Suppressor macrophage treated with lipopolysaccharide for 1 hour (primary cell): ENCODE results near the gene UBTD2.
A peak's percentile ranks its signal among the peaks of the same experiment; 100 is the strongest.
"Not testable (repeated sequence)": the region's sequence is repeated elsewhere in the genome, so short reads cannot be mapped to it uniquely, and the experiment has no call there.

ENCODE experiments used
- DNase-seq, 3 donors: peaks; one replicate each; pipeline ENCODE4 v3.0.0-alpha.2; 2020 to 2022

The UBTD2 gene

GRCh38 chr5:172283020-172283861 lies at the start of gene UBTD2:
Gene UBTD2 (minus strand): TSS chr5:172283764. CDS start chr5:172283665, 99 bp downstream.
- DNase-seq = peak; percentile 83 to 93 (median 89)

GRCh38 chr5:172326901-172327300 lies 43.3 kb upstream of the UBTD2 start:
- DNase-seq = not testable (repeated sequence)

GRCh38 chr5:172325452-172325851 lies 41.9 kb upstream of the UBTD2 start:
- DNase-seq = no peak

GRCh38 chr5:172322028-172322965 lies 38.7 kb upstream of the UBTD2 start:
- peak in 1 of 3 donors; percentile 7 for DNase-seq

- peak in 1 of 3 donors; percentile 8 for DNase-seq
These were observed 38.0 kb upstream of the UBTD2 start for GRCh38 chr5:172321593-172321992.

- DNase-seq = peak in 1 of 3 donors; percentile 17
These were observed 36.3 kb upstream of the UBTD2 start for GRCh38 chr5:172319708-172320441.

GRCh38 chr5:172315587-172316493 lies 32.3 kb upstream of the UBTD2 start:
- peak in 1 of 3 donors; percentile 16 for DNase-seq

GRCh38 chr5:172313915-172314314 lies 30.4 kb upstream of the UBTD2 start:
- DNase-seq = peak; percentile 56 to 78 (median 60)

- no peak for DNase-seq
These were observed 28.7 kb upstream of the UBTD2 start for GRCh38 chr5:172312286-172312685.

GRCh38 chr5:172311605-172312004 lies 28.0 kb upstream of the UBTD2 start:
- peak in 1 of 3 donors; percentile 26 for DNase-seq

GRCh38 chr5:172311026-172311425 lies 27.5 kb upstream of the UBTD2 start:
- no peak for DNase-seq

- DNase-seq = peak in 1 of 3 donors; percentile 9
These were observed 21.8 kb upstream of the UBTD2 start for GRCh38 chr5:172305380-172305779.

- peak in 2 of 3 donors; percentile 44 to 47 for DNase-seq
These were observed 20.2 kb upstream of the UBTD2 start for GRCh38 chr5:172303572-172304335.

- peak in 1 of 3 donors; percentile 18 for DNase-seq
These were observed 19.6 kb upstream of the UBTD2 start for GRCh38 chr5:172303162-172303561.

GRCh38 chr5:172302047-172302710 lies 18.6 kb upstream of the UBTD2 start:
- DNase-seq = no peak

GRCh38 chr5:172299916-172300439 lies 16.4 kb upstream of the UBTD2 start:
- DNase-seq = peak in 1 of 3 donors; percentile 11

- no peak for DNase-seq
These were observed 11.3 kb upstream of the UBTD2 start for GRCh38 chr5:172294831-172295230.

- DNase-seq = no peak
These were observed 10.3 kb upstream of the UBTD2 start for GRCh38 chr5:172293745-172294342.

GRCh38 chr5:172293054-172293744 lies 9.6 kb upstream of the UBTD2 start:
- DNase-seq = peak; percentile 82 to 87 (median 83)
